PC-3 (cell line): ENCODE results near the gene RIPOR3. TPM values are rescaled to one million over a fixed set of nuclear protein-coding genes. Genes with fewer than 3 reads are reported as not detected.

Source experiments
- ATAC-seq: fragments of 200-7000 bp; cut with Tn5 transposase; 2 replicates; pipeline ENCODE4 v1.9.1; 2020; ENCODE audit warnings: mild to moderate bottlenecking, moderate library complexity
- BruUV-seq: library from RNA; stranded (reverse); fragments of 400-500 nt; replicated peaks from 2 replicates; lab custom pipeline; 2021; lab: Mats Ljungman, UMichigan
- CTCF ChIA-PET: fragments of 300-600 bp; sonication (Branson Sonifier 250); formaldehyde crosslinking; loops from one replicate; lab custom pipeline; 2022; ENCODE audit warnings: antibody characterized with exemption; lab: Charles Lee
- POLR2A ChIA-PET: fragments of 300-600 bp; sonication (Branson Sonifier 250); formaldehyde crosslinking; loops from one replicate; lab custom pipeline; 2022; ENCODE audit warnings: antibody characterized with exemption; ENCODE audit not compliant: unreplicated experiment; lab: Charles Lee
- DNase-seq: peaks from one replicate; pipeline ENCODE4 v3.0.0-alpha.2; 2015
- H2AFZ ChIP-seq: fragments of 300-600 bp; sonication (generic); 2 replicates; pipeline ENCODE4 v1.6.0; 2016; ENCODE audit warnings: antibody characterized with exemption, low read length
- H3F3A ChIP-seq: fragments of 300-600 bp; sonication (generic); one replicate; pipeline ENCODE4 v1.6.0; 2017; ENCODE audit warnings: antibody characterized with exemption, low read length, control low read depth, mild to moderate bottlenecking; ENCODE audit not compliant: unreplicated experiment
- H3K27ac ChIP-seq: fragments of 300-600 bp; sonication (generic); 2 replicates; pipeline ENCODE4 v1.5.1; 2016; ENCODE audit warnings: mild to moderate bottlenecking, low read length
- H3K27me3 ChIP-seq: fragments of 300-600 bp; sonication (generic); 2 replicates; pipeline ENCODE4 v1.6.1; 2016; ENCODE audit warnings: low read length, mixed read lengths
- H3K36me3 ChIP-seq: fragments of 300-600 bp; sonication (generic); 2 replicates; pipeline ENCODE4 v1.6.1; 2016; ENCODE audit warnings: low read depth, mixed run types, low read length, mixed read lengths
- H3K4me1 ChIP-seq: fragments of 300-600 bp; sonication (generic); 2 replicates; pipeline ENCODE4 v1.5.1; 2016; ENCODE audit warnings: low read length; ENCODE audit not compliant: insufficient read depth
- H3K4me2 ChIP-seq: fragments of 300-600 bp; sonication (generic); 2 replicates; pipeline ENCODE4 v1.6.0; 2016; ENCODE audit warnings: low read length
- H3K4me3 ChIP-seq: fragments of 300-600 bp; sonication (generic); 2 replicates; pipeline ENCODE4 v1.5.1; 2016; ENCODE audit warnings: mild to moderate bottlenecking, low read length, mixed read lengths
- H3K79me2 ChIP-seq: fragments of 300-600 bp; sonication (generic); 2 replicates; pipeline ENCODE4 v1.6.1; 2017; ENCODE audit warnings: low read length, mixed read lengths
- H3K9ac ChIP-seq: fragments of 300-600 bp; sonication (generic); 2 replicates; pipeline ENCODE4 v1.6.0; 2016; ENCODE audit warnings: mild to moderate bottlenecking, low read length
- H3K9me2 ChIP-seq: fragments of 300-600 bp; sonication (generic); replicated peaks from 2 replicates; pipeline ENCODE4 v1.6.1; 2016; ENCODE audit warnings: mixed run types, low read length, mixed read lengths
- H3K9me3 ChIP-seq: fragments of 300-600 bp; sonication (generic); 2 replicates; pipeline ENCODE4 v1.6.1; 2016; ENCODE audit warnings: low read length, mixed read lengths
- H4K20me1 ChIP-seq: fragments of 300-600 bp; sonication (generic); 2 replicates; pipeline ENCODE4 v1.6.1; 2016; ENCODE audit warnings: low read length, mixed read lengths
- EZH2 ChIP-seq: fragments of 300-600 bp; sonication (generic); IDR thresholded peaks from one replicate; pipeline ENCODE4 v1.6.1; 2017; ENCODE audit warnings: antibody characterized with exemption, mild to moderate bottlenecking, low read length; ENCODE audit not compliant: unreplicated experiment
- EZH2phosphoT487 ChIP-seq: fragments of 300-600 bp; sonication (generic); IDR thresholded peaks from 2 replicates; pipeline ENCODE4 v1.6.1; 2018; ENCODE audit warnings: mild to moderate bottlenecking, antibody characterized with exemption, low read length, borderline replicate concordance
- intact Hi-C: fragments of 100-400 bp; cut with micrococcal nuclease; formaldehyde crosslinking; loops from 2 replicates; pipeline ENCODE4 v1.9.0; 2023
- total RNA-seq: library from RNA; depleted of rRNA; stranded (reverse); fragments of >200 nt; gene quantifications from 2 replicates; pipeline ENCODE4 v1.2.3, GENCODE V29; 2014
- TF ChIP-seq, protein P1 (sequence below): fragments of 300-600 bp; sonication (generic); conservative IDR thresholded peaks from 2 replicates; pipeline ENCODE4 v1.5.1; 2017; ENCODE audit warnings: antibody characterized with exemption, low read depth, mild to moderate bottlenecking, low read length

Gene RIPOR3
- total RNA-seq, 1 experiment from 2014 or later, result 0.04 TPM

GRCh38 chr20:50592282-50593004 is 98.9 kb downstream of the RIPOR3 start:
- TF ChIP-seq EZH2 (no peak), EZH2phosphoT487 (no peak)
- TF ChIP-seq, protein P1, sequence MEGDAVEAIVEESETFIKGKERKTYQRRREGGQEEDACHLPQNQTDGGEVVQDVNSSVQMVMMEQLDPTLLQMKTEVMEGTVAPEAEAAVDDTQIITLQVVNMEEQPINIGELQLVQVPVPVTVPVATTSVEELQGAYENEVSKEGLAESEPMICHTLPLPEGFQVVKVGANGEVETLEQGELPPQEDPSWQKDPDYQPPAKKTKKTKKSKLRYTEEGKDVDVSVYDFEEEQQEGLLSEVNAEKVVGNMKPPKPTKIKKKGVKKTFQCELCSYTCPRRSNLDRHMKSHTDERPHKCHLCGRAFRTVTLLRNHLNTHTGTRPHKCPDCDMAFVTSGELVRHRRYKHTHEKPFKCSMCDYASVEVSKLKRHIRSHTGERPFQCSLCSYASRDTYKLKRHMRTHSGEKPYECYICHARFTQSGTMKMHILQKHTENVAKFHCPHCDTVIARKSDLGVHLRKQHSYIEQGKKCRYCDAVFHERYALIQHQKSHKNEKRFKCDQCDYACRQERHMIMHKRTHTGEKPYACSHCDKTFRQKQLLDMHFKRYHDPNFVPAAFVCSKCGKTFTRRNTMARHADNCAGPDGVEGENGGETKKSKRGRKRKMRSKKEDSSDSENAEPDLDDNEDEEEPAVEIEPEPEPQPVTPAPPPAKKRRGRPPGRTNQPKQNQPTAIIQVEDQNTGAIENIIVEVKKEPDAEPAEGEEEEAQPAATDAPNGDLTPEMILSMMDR, result no peak
- Histone ChIP-seq H4K20me1 (no peaks in the 10 kb centered on the region), H3K79me2 (no peaks in the 10 kb centered on the region), H3K4me3 (no peak overlapping the region), H3K36me3 (no peaks in the 10 kb centered on the region), H2AFZ (no peak overlapping the region), H3K9ac (no peak overlapping the region), H3K27ac (no peak overlapping the region), H3K9me3 (no peaks in the 10 kb centered on the region), H3K9me2 (no peaks in the 10 kb centered on the region), H3K4me2 (no peak overlapping the region), H3K27me3 (no peaks in the 10 kb centered on the region), H3K4me1 (no peaks in the 10 kb centered on the region), H3F3A (no peaks in the 10 kb centered on the region)
- DNase-seq (no peak), ATAC-seq (no peak)
- BruUV-seq, result no TSS peak
- CTCF ChIA-PET, result no interaction called here
- intact Hi-C loops, result no loop called here
- POLR2A ChIA-PET, result no interaction called here

DNA sequence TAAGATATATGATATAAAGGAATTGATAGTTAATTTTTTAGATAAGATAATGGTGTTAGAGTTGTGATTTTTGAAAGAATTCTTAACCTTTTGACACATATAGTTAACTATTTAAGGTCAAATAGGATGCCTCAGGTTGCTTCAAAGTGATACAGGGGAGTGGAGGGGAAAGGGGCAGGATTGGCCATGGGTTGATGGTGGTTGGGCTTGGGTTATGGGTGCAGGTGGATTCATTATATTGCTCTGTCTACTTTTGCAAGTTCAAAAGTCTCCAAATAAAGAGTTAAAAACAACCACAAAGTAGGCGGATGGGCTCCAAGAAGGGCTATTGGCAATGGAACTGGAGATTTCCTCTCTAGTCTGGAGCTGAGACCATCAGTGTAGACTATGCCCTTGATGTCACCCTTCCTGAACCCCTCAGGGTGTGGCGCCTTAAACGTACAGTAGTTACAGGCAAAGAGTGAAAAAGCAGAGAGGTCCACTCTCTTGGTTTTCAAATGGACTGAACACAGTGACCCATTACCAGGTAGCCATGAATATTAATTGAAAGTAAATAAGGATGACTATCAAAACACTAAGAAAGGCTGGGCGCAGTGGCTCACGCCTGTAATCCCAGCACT is 100.0 kb downstream of the RIPOR3 start:
- BruUV-seq, result TSS peak; percentile 2
- POLR2A ChIA-PET, result no interaction called here
- no peaks in the 10 kb centered on the region for H3K36me3 ChIP-seq
- H3K79me2 ChIP-seq, result no peaks in the 10 kb centered on the region
- no peaks in the 10 kb centered on the region for H3K9me3 ChIP-seq
- H3K9me2 ChIP-seq, result no peaks in the 10 kb centered on the region
- no peaks in the 10 kb centered on the region for H3F3A ChIP-seq
- DNase-seq (no peak), ATAC-seq (no peak)
- H3K4me2 ChIP-seq, result no peak overlapping the region
- H3K4me3 ChIP-seq, result no peak overlapping the region
- intact Hi-C loops, result no loop called here
- no peaks in the 10 kb centered on the region for H4K20me1 ChIP-seq
- no peaks in the 10 kb centered on the region for H3K27me3 ChIP-seq
- TF ChIP-seq, protein P1, result no peak
- H3K9ac ChIP-seq, result no peak overlapping the region
- H3K4me1 ChIP-seq, result no peaks in the 10 kb centered on the region
- CTCF ChIA-PET, result no interaction called here
- H3K27ac ChIP-seq, result no peak overlapping the region
- H2AFZ ChIP-seq, result no peak overlapping the region

- Histone ChIP-seq H3K9me3 (no peaks in the 10 kb centered on the region), H3K4me2 (no peak overlapping the region), H3K4me3 (no peak overlapping the region), H4K20me1 (no peaks in the 10 kb centered on the region), H3F3A (no peaks in the 10 kb centered on the region), H2AFZ (no peak overlapping the region), H3K9me2 (no peaks in the 10 kb centered on the region), H3K27ac (no peak overlapping the region), H3K79me2 (no peaks in the 10 kb centered on the region), H3K27me3 (no peaks in the 10 kb centered on the region), H3K4me1 (no peaks in the 10 kb centered on the region), H3K9ac (no peak overlapping the region), H3K36me3 (no peaks in the 10 kb centered on the region)
- TF ChIP-seq, protein P1, result no peak
- TF ChIP-seq EZH2 (no peak), EZH2phosphoT487 (no peak)
- POLR2A ChIA-PET, result no interaction called here
- DNase-seq, result no peak
- intact Hi-C loops, result no loop called here
- no TSS peak for BruUV-seq
- CTCF ChIA-PET, result no interaction called here
- no peak for ATAC-seq
These were observed 101.0 kb downstream of the RIPOR3 start for GRCh38 chr20:50590348-50590664.
